Measurements from ENCODE around the gene CRHR1.

The CRHR1 gene

GRCh38 chr17:45824901-45825492 is 40.9 kb downstream of the CRHR1 start:
- DNase-seq, result no peak

- DNase-seq, result no peak
Observed at GRCh38 chr17:45825792-45826191, 41.7 kb downstream of the CRHR1 start.

- no peak for DNase-seq
Observed at GRCh38 chr17:45826919-45827588, 42.9 kb downstream of the CRHR1 start.

GRCh38 chr17:45828171-45828570 is 44.1 kb downstream of the CRHR1 start:
- no peak for DNase-seq

- DNase-seq, result no peak
Observed at GRCh38 chr17:45828582-45829133, 44.5 kb downstream of the CRHR1 start.

- no peak for DNase-seq
Observed at GRCh38 chr17:45833920-45834319, 49.8 kb downstream of the CRHR1 start.

GRCh38 chr17:45834471-45835396 is 50.6 kb downstream of the CRHR1 start:
- no peak for DNase-seq

- DNase-seq, result no peak
Observed at GRCh38 chr17:45835481-45835880, 51.4 kb downstream of the CRHR1 start.

- no peak for DNase-seq
Observed at GRCh38 chr17:45836047-45837044, 52.2 kb downstream of the CRHR1 start.

- DNase-seq, result no peak
Observed at GRCh38 chr17:45837187-45837586, 53.1 kb downstream of the CRHR1 start.

- DNase-seq, result no peak
Observed at GRCh38 chr17:45837603-45838002, 53.5 kb downstream of the CRHR1 start.

GRCh38 chr17:45838751-45839295 is 54.7 kb downstream of the CRHR1 start:
- no peak for DNase-seq

- DNase-seq, result no peak
Observed at GRCh38 chr17:45839442-45839841, 55.3 kb downstream of the CRHR1 start.

GRCh38 chr17:45841186-45841585 is 57.1 kb downstream of the CRHR1 start:
- no peak for DNase-seq

- DNase-seq, result no peak
Observed at GRCh38 chr17:45841883-45842525, 57.9 kb downstream of the CRHR1 start.

- DNase-seq, result no peak
Observed at GRCh38 chr17:45843722-45844121, 59.6 kb downstream of the CRHR1 start.

- DNase-seq, result no peak
Observed at GRCh38 chr17:45844695-45845375, 60.7 kb downstream of the CRHR1 start, which contains the start of gene SPPL2C. SPPL2C (plus strand) TSS chr17:45844881; CDS start chr17:45844907, 26 bp downstream.

- no peak for DNase-seq
Observed at GRCh38 chr17:45845376-45846185, 61.5 kb downstream of the CRHR1 start.

GRCh38 chr17:45846223-45846622 is 62.1 kb downstream of the CRHR1 start:
- DNase-seq, result no peak

- no peak for DNase-seq
Observed at GRCh38 chr17:45846646-45847045, 62.5 kb downstream of the CRHR1 start.

All from NK-92 treated with Interleukin-12 subunit alpha and Interleukin-12 subunit beta, amount 100 ng/mL, for 24 hours (cell line).